ENCODE measurements around the gene SPIN4. TPM values are rescaled to one million over a fixed set of nuclear protein-coding genes. Genes with fewer than 3 reads are reported as not detected.

Gene SPIN4
- total and polyA plus RNA-seq, 8 donors: 0.29 to 7.5 (median 3.1) TPM; not detected in 1

- no peak overlapping the region for H3K27ac ChIP-seq
- no peaks in the 10 kb centered on the region for H3K27me3 ChIP-seq
- no peaks in the 10 kb centered on the region for H3K36me3 ChIP-seq
- H3K4me3 ChIP-seq: no peak overlapping the region
- no peaks in the 10 kb centered on the region for H3K9me3 ChIP-seq
- peaks cover 0 to 8% (median 3%) of the 10 kb centered on the region in 4 donors for H3K4me1 ChIP-seq
- intact Hi-C loops (cut with DNase I; ENCODE audit: low total_unique reads): no loop called here
- no peak for DNase-seq
- TF ChIP-seq EP300 (IDR thresholded peaks at IDR 0.05) (no peak), POLR2A (IDR thresholded peaks at IDR 0.05) (no peak), CTCF (IDR thresholded peaks at IDR 0.05) (no peak), POLR2AphosphoS5 (IDR thresholded peaks at IDR 0.05) (no peak)
These were observed 3.4 kb upstream of the SPIN4 start for GRCh38 chrX:63354484-63354883.

- WGBS, 5 donors: 0 to 55% (median 5%) methylated on average over 15 to 20 of the region's 20 CpGs
- Histone ChIP-seq H3K36me3 (no peaks in the 10 kb centered on the region), H3K4me3 (peak overlapping the region; percentile 55 to 66 (median 62)), H3K4me1 (peaks cover 0 to 13% (median 5%) of the 10 kb centered on the region in 4 donors), H3K27ac (peak overlapping the region in 4 of 5 donors; percentile 82 to 87 (median 84)), H3K9me3 (no peaks in the 10 kb centered on the region), H3K27me3 (no peaks in the 10 kb centered on the region)
- no peak for TF ChIP-seq EP300 (IDR thresholded peaks at IDR 0.05)
- TF ChIP-seq POLR2AphosphoS5 (IDR thresholded peaks at IDR 0.05): no peak
- no peak for TF ChIP-seq POLR2A (IDR thresholded peaks at IDR 0.05)
- no peak for TF ChIP-seq CTCF (IDR thresholded peaks at IDR 0.05)
- intact Hi-C loops (cut with DNase I; ENCODE audit: low total_unique reads): no loop called here
- DNase-seq: peak in 1 of 2 donors; percentile 57
These were observed 661 bp downstream of the SPIN4 start for GRCh38 chrX:63350465-63350877.

GRCh38 chrX:63349307-63349706, 1.8 kb downstream of the SPIN4 start:
- H3K27ac ChIP-seq: no peak overlapping the region
- WGBS, 5 donors: 37 to 60% (median 54%) methylated on average over 3 of the region's 3 CpGs
- TF ChIP-seq EP300 (IDR thresholded peaks at IDR 0.05) (no peak), CTCF (IDR thresholded peaks at IDR 0.05) (no peak), POLR2A (IDR thresholded peaks at IDR 0.05) (no peak), POLR2AphosphoS5 (IDR thresholded peaks at IDR 0.05) (no peak)
- no peaks in the 10 kb centered on the region for H3K9me3 ChIP-seq
- H3K36me3 ChIP-seq: no peaks in the 10 kb centered on the region
- peak in 1 of 2 donors; percentile 7 for DNase-seq
- peaks cover 0 to 13% (median 5%) of the 10 kb centered on the region in 4 donors for H3K4me1 ChIP-seq
- no peak overlapping the region for H3K4me3 ChIP-seq
- intact Hi-C loops (cut with DNase I; ENCODE audit: low total_unique reads): no loop called here
- no peaks in the 10 kb centered on the region for H3K27me3 ChIP-seq

- H3K27me3 ChIP-seq: no peaks in the 10 kb centered on the region
- no peak for TF ChIP-seq EP300 (IDR thresholded peaks at IDR 0.05)
- no peak for TF ChIP-seq CTCF (IDR thresholded peaks at IDR 0.05)
- no peak for TF ChIP-seq POLR2A (IDR thresholded peaks at IDR 0.05)
- no peak for TF ChIP-seq POLR2AphosphoS5 (IDR thresholded peaks at IDR 0.05)
- intact Hi-C loops (cut with DNase I; ENCODE audit: low total_unique reads): no loop called here
- no peaks in the 10 kb centered on the region for H3K9me3 ChIP-seq
- DNase-seq: no peak
- H3K36me3 ChIP-seq: no peaks in the 10 kb centered on the region
- H3K4me3 ChIP-seq: no peak overlapping the region
- 70 to 93% (median 73%) methylated on average over 6 to 8 of the region's 8 CpGs for WGBS, 5 donors
- no peak overlapping the region for H3K27ac ChIP-seq
- H3K4me1 ChIP-seq: no peaks in the 10 kb centered on the region
These were observed 20.5 kb downstream of the SPIN4 start for GRCh38 chrX:63330681-63331080.

Data from stomach (tissue), 9 donors.